Mucosa of descending colon (tissue), 3 donors: ENCODE data around the gene HES4. TPM values are rescaled to one million over a fixed set of nuclear protein-coding genes. Genes with fewer than 3 reads are reported as not detected.

Experiments used
- ATAC-seq: fragments of 200-7000 bp; cut with Tn5 transposase; one replicate; pipeline ENCODE4 v1.9.1; 2020; ENCODE audit warnings: mild to moderate bottlenecking, moderate library complexity
- DNase-seq, 3 donors: peaks; one replicate each; pipeline ENCODE4 v3.0.0-alpha.2; 2020
- H3K36me3 ChIP-seq: fragments of 200-600 bp; one replicate; pipeline ENCODE4 v1.8.0; 2021; ENCODE audit warnings: low read depth, mild to moderate bottlenecking
- H3K4me1 ChIP-seq: fragments of 200-600 bp; one replicate; pipeline ENCODE4 v1.8.0; 2021; ENCODE audit warnings: low read depth, mild to moderate bottlenecking
- H3K4me3 ChIP-seq: fragments of 200-600 bp; one replicate; pipeline ENCODE4 v1.8.0; 2021; ENCODE audit warnings: mild to moderate bottlenecking
- H3K9me3 ChIP-seq: fragments of 200-600 bp; one replicate; pipeline ENCODE4 v1.8.0; 2021; ENCODE audit warnings: mild to moderate bottlenecking
- intact Hi-C, 2 donors: fragments of 100-400 bp; cut with DNase I in 1 of 2; cut with micrococcal nuclease in 1 of 2; formaldehyde crosslinking; loops; one replicate each; pipeline versions ENCODE4 v1.11.0 to v1.11.1; 2022; cut with DNase I, micrococcal nuclease
- total RNA-seq, 3 donors: library from RNA; stranded (reverse); fragmentation: NEBNext Ultra II Directional in 2 of 3; extraction: Animal tissue kit (Norgen Biotek cat#: 25700) in 2 of 3; gene quantifications; one replicate each; pipeline versions ENCODE4 v1.2.1 to v1.2.4, GENCODE V29; 2021 to 2023
- TF ChIP-seq, protein P1 (sequence below): fragments of 200-600 bp; IDR thresholded peaks from one replicate; pipeline ENCODE4 v1.8.0; 2022; ENCODE audit warnings: antibody characterized with exemption, mild to moderate bottlenecking
- donor health status: DM: no; HTN: no; CAD: no; lungs with moderate emphysema.
- donor health status: DM: no; HTN: no; CAD: no.
- donor health status: DM: no; HTN: yes; CAD: no.

The HES4 gene
- total RNA-seq, 3 donors from 2014 or later, result 10.3 to 22.7 (median 21.1) TPM

- intact Hi-C loops, result no loop called here
- ATAC-seq (peak; percentile 8), DNase-seq (no peak)
- Histone ChIP-seq H3K4me1 (peaks cover 15% of the 10 kb centered on the region), H3K4me3 (no peak overlapping the region), H3K9me3 (no peaks in the 10 kb centered on the region), H3K36me3 (no peaks in the 10 kb centered on the region)
- TF ChIP-seq, protein P1, sequence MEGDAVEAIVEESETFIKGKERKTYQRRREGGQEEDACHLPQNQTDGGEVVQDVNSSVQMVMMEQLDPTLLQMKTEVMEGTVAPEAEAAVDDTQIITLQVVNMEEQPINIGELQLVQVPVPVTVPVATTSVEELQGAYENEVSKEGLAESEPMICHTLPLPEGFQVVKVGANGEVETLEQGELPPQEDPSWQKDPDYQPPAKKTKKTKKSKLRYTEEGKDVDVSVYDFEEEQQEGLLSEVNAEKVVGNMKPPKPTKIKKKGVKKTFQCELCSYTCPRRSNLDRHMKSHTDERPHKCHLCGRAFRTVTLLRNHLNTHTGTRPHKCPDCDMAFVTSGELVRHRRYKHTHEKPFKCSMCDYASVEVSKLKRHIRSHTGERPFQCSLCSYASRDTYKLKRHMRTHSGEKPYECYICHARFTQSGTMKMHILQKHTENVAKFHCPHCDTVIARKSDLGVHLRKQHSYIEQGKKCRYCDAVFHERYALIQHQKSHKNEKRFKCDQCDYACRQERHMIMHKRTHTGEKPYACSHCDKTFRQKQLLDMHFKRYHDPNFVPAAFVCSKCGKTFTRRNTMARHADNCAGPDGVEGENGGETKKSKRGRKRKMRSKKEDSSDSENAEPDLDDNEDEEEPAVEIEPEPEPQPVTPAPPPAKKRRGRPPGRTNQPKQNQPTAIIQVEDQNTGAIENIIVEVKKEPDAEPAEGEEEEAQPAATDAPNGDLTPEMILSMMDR, result no peak
Observed at GRCh38 chr1:959731-960362, 40.0 kb downstream of the HES4 start.

GRCh38 chr1:958823-959730, 40.8 kb downstream of the HES4 start, which contains the start of gene NOC2L:
Gene NOC2L, minus strand, starts transcription at chr1:959256. Its CDS starts 16 bp downstream, at chr1:959240.
- TF ChIP-seq, protein P1, result no peak
- DNase-seq (peak; percentile 95 to 99 (median 96)), ATAC-seq (peak; percentile 97)
- H3K36me3 ChIP-seq, result no peaks in the 10 kb centered on the region
- intact Hi-C loops, result no loop called here
- peaks cover 15% of the 10 kb centered on the region for H3K4me1 ChIP-seq
- no peaks in the 10 kb centered on the region for H3K9me3 ChIP-seq
- H3K4me3 ChIP-seq, result peak within 1 kb of the TSS; percentile 65

GRCh38 chr1:956636-957035, 43.3 kb downstream of the HES4 start:
- H3K4me1 ChIP-seq, result peaks cover 15% of the 10 kb centered on the region
- TF ChIP-seq, protein P1, result no peak
- no peak for ATAC-seq
- intact Hi-C loops, result no loop called here
- no peak for DNase-seq
- no peaks in the 10 kb centered on the region for H3K36me3 ChIP-seq
- H3K9me3 ChIP-seq, result no peaks in the 10 kb centered on the region
- no peak overlapping the region for H3K4me3 ChIP-seq

GRCh38 chr1:955474-955873, 44.4 kb downstream of the HES4 start:
- ATAC-seq, result no peak
- DNase-seq, result no peak
- TF ChIP-seq, protein P1, result no peak
- intact Hi-C loops, result no loop called here
- Histone ChIP-seq H3K4me1 (peaks cover 12% of the 10 kb centered on the region), H3K9me3 (no peaks in the 10 kb centered on the region), H3K36me3 (no peaks in the 10 kb centered on the region), H3K4me3 (no peak overlapping the region)

GRCh38 chr1:954927-955326, 45.0 kb downstream of the HES4 start:
- Histone ChIP-seq H3K4me1 (peaks cover 12% of the 10 kb centered on the region), H3K4me3 (no peak overlapping the region), H3K36me3 (no peaks in the 10 kb centered on the region), H3K9me3 (no peaks in the 10 kb centered on the region)
- TF ChIP-seq, protein P1, result no peak
- DNase-seq (no peak), ATAC-seq (no peak)
- intact Hi-C loops, result no loop called here
